Activated T-cell treated with anti-CD3 and anti-CD28 coated beads, Interleukin-2, amount 50 U/mL, for 72 hours (primary cell): ENCODE data around the gene CTSH. TPM values are rescaled to one million over a fixed set of nuclear protein-coding genes. Genes with fewer than 3 reads are reported as not detected.
"Not testable (repeated sequence)": the region's sequence is repeated elsewhere in the genome, so short reads cannot be mapped to it uniquely, and the experiment has no call there.

Experiments used
- ATAC-seq, 2 donors: fragments of 150-1000 bp; cut with Tn5 transposase; replicated peaks in 1 of 2; 2 replicates each; pipeline ENCODE4 v1.10.0; 2021; ENCODE audit warnings: moderate library complexity in 2 of 2, mild to moderate bottlenecking in 1 of 2
- DNase-seq, 2 donors: peaks; one replicate each; pipeline ENCODE4 v3.0.0; 2021 to 2022; ENCODE audit warnings: mixed read lengths in 1 of 2
- H3K27ac Mint-ChIP-seq: one replicate; pipeline ENCODE4 v1.8.0; 2022; ENCODE audit warnings: mild to moderate bottlenecking, moderate library complexity, mixed read lengths
- H3K27me3 Mint-ChIP-seq: one replicate; pipeline ENCODE4 v1.8.0; 2022; ENCODE audit warnings: low read depth, mixed read lengths
- H3K36me3 Mint-ChIP-seq, 2 donors: one replicate each; pipeline ENCODE4 v1.8.0; 2022; ENCODE audit warnings: mixed read lengths in 2 of 2, mild to moderate bottlenecking in 1 of 2; ENCODE audit not compliant: insufficient read depth in 2 of 2
- H3K4me1 Mint-ChIP-seq: one replicate; pipeline ENCODE4 v1.8.0; 2022; ENCODE audit warnings: low read depth, mixed read lengths
- H3K4me3 Mint-ChIP-seq, 2 donors: one replicate each; pipeline ENCODE4 v1.8.0; 2022; ENCODE audit warnings: mild to moderate bottlenecking in 2 of 2, mixed read lengths in 2 of 2, moderate library complexity in 2 of 2
- H3K9me3 Mint-ChIP-seq, 2 donors: one replicate each; pipeline ENCODE4 v1.8.0; 2022; ENCODE audit warnings: mixed read lengths in 2 of 2
- total RNA-seq, 2 donors: library from RNA; stranded (reverse); gene quantifications; one replicate each; pipeline ENCODE4 v1.2.3, GENCODE V29; 2022

CTSH gene
- total RNA-seq, 2 donors from 2014 or later, result 7.1 to 33.1 TPM

DNA sequence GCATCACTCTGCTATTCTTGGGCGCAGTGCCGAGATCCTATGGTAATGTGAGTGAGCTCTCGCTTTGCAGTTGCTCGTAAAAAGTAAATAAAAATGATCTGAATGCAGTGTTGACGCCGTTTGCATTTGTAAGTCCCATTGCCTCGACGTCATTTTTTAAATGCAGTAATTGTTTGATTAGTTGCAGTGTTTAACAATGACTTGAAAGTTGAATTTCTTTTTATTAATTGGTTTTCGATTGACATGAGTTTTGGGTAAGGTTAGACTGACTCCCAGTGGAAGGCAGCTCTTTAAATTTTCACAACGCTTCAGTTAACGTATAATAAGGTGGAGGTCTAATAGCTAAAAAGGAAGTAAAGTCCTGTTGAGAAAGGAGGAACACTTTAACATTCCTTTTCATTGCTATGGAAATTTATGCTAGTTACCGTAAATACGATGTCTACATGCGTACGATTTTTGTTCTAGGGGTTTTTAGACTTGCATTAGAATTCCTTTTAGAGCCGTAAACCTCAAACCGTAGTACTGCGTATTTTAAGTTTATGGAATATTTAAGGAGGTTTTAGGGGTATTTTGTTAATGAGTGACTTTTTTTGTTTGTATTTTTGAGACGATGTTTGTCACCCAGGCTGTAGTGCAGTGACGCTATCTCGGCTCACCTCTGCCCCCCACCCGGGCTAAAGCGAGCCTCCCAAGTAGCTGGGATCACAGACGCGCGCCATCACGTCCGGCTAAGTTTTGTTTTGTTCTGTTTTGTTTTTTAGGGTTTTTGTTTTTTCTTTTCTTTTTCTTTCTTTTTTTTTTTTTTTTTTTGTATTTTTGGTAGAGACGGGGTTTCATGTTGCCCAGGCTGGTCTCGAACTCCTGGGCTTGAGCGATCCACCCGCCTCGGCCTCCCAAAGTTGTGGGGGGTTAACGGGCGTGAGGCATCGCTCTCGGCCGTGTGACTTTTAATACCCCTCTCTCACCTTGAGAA is 70.8 kb downstream of the CTSH start:
- DNase-seq (peak; percentile 45 to 46), ATAC-seq (no peak)
- Mint-ChIP-seq H3K27me3 (no peaks in the 10 kb centered on the region), H3K4me3 (peak overlapping the region; percentile 89 to 91), H3K4me1 (peaks cover 62% of the 10 kb centered on the region), H3K9me3 (no peaks in the 10 kb centered on the region), H3K36me3 (peaks cover 13 to 16% of the 10 kb centered on the region in 2 donors), H3K27ac (peak overlapping the region; percentile 96)

DNA sequence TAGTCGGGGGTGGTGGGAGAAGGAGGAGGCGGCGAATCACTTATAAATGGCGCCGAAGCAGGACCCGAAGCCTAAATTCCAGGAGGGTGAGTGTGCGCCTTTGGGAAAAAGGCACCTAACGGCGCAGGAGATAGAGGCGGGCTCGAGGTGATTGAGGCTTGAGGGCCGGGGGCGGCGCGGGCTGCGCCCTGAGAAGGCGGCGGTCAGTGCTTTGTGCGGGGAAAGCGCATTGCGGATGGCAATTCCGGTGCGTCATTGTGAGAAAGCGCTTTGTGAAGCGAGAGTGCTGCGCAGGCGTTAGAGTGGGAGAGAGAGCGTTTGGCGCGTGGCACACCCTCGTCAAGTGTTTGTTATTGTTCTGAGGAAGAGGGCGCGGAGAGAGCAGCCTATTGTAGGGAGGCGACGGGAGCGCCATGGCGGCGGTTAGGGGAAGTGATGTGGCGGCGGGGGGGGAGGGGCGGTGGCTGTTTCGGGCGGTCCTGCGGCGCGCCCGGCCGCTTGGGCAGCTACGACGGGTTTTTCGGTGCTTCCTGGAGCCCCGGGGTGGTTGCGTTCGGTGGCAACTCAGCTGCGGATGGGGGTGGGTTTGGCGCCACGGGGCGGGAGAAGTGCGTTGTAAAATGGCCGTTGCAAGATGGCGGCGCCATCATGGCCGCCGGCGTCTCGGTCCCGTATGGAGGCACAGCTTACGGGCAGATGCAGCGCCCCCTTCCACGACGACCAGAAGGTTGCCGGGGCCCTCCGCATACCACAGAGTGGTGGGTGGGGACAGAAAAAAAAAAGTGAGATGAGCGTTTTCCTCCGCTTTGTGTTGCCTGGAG is 71.7 kb downstream of the CTSH start:
- DNase-seq (peak; percentile 91 to 95), ATAC-seq (peak; percentile 73 to 80)
- Mint-ChIP-seq H3K27ac (peak overlapping the region; percentile 96), H3K4me1 (peaks cover 53% of the 10 kb centered on the region), H3K9me3 (no peaks in the 10 kb centered on the region), H3K36me3 (peaks cover 13 to 16% of the 10 kb centered on the region in 2 donors), H3K27me3 (no peaks in the 10 kb centered on the region), H3K4me3 (peak overlapping the region; percentile 89 to 91)

DNA sequence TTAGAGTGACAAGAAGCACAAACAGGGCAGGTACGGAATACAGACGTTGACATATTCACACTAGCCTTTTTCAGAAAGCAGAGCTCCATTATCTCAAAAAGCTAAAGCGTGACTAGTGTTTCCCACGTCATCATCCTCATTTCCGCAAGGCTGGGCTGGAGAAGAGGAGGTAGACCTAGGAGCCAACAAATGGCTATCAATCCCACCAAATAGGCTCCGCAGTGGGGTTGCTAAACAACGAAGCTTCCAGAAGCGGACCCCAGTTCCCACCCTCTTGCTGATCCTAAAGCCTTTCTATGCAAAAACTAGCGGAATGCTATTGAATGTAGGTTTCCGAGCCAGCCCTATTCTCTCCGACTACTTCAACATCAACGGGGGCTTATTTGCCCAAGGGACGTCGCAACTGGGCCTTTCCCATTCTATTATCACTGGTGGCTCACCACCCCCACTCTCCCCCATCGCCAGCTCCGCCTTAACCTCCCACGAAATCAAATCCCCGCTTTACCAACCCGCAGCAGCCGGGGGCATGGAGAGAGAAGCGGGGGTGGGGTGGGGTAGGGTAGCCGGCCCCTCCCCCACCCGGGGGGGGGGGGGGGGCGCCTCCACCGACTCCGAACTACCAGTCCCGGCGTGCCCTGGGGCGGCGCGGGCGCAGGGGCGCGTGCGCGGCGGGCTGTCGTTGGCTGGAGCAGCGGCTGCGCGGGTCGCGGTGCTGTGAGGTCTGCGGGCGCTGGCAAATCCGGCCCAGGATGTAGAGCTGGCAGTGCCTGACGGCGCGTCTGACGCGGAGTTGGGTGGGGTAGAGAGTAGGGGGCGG is 72.5 kb downstream of the CTSH start, which contains the start of gene MORF4L1:
TSS of gene MORF4L1 (plus strand) at position 736 of the 817 bp plus-strand sequence. CDS start 128 bp downstream, outside the sequence.
- peaks cover 13 to 16% of the 10 kb centered on the region in 2 donors for H3K36me3 Mint-ChIP-seq
- peak within 1 kb of the TSS; percentile 89 to 91 for H3K4me3 Mint-ChIP-seq
- H3K27me3 Mint-ChIP-seq, result no peaks in the 10 kb centered on the region
- H3K27ac Mint-ChIP-seq, result peak within 1 kb of the TSS; percentile 96
- ATAC-seq (peak; percentile 88 to 89), DNase-seq (peak; percentile 96 to 97)
- peaks cover 45% of the 10 kb centered on the region for H3K4me1 Mint-ChIP-seq
- H3K9me3 Mint-ChIP-seq, result no peaks in the 10 kb centered on the region

DNA sequence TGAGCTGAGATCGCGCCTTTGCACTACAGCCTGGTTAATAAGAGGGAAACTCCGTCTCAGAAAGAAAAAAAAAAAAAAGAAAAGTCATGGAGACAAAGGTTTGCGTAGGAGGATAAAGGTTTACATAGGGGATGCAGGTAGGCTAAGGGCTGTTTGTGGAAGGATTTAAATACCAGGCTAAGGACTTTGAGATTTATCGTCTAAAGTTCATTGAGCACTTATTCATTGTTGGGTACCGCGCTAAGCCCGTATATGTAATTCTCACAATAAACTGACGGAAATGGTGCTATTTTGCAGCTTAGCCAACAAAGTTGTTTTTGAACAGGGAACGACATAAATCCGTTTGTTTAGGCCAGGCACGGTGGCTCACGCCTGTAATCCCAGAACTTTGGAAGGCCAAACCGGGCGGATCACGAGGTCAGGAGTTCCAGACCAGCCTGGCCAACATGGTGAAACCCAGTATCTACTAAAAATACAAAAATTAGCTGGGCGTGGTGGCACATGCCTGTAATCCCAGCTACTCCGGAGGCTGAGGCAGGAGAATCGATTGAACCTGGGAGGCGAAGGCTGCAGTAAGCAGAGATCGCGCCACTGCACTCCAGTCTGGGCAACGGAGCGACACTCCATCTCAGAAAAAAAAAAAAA is 73.2 kb downstream of the CTSH start:
- ATAC-seq, result not testable (repeated sequence)

More for the DNA sequence above, 73.2 kb downstream of the CTSH start:
- H3K4me1 Mint-ChIP-seq, result peaks cover 37% of the 10 kb centered on the region
- H3K4me3 Mint-ChIP-seq, result peak overlapping the region; percentile 89 to 91
- not testable (repeated sequence) for H3K9me3 Mint-ChIP-seq, DNase-seq, H3K27me3 Mint-ChIP-seq
- peaks cover 13 to 16% of the 10 kb centered on the region in 2 donors for H3K36me3 Mint-ChIP-seq
- H3K27ac Mint-ChIP-seq, result peak overlapping the region; percentile 65

Other genes with a start within 250 kb of the CTSH start
- gene ADAMTS7, start 133.6 kb downstream of the CTSH start, total RNA-seq, result 1 to 10 TPM in 1 of 2 donors, under 1 TPM in 1; 0.39 to 1.5 TPM
- gene MORF4L1, start 72.2 kb downstream of the CTSH start, total RNA-seq, result 100 to 1,000 TPM; 170 TPM
- not detected for gene RASGRF1, start 145.7 kb upstream of the CTSH start, total RNA-seq